Memory B cell (primary cell): ENCODE measurements around the gene RRAGC.
"Not testable (repeated sequence)": the region's sequence is repeated elsewhere in the genome, so short reads cannot be mapped to it uniquely, and the experiment has no call there.

ENCODE experiments used
- ATAC-seq: fragments of 150-1000 bp; cut with Tn5 transposase; 2 replicates; pipeline ENCODE4 v1.10.0; 2021; ENCODE audit warnings: low read depth, mild to moderate bottlenecking, moderate library complexity
- DNase-seq, 2 donors: peaks; one replicate each; pipeline ENCODE4 v3.0.0; 2022; ENCODE audit warnings: low spot score in 2 of 2
- H3K27ac Mint-ChIP-seq: one replicate; pipeline ENCODE4 v1.8.0; 2022; ENCODE audit warnings: mild to moderate bottlenecking, moderate library complexity, mixed read lengths
- H3K27me3 Mint-ChIP-seq: one replicate; pipeline ENCODE4 v1.8.0; 2022; ENCODE audit warnings: mixed read lengths
- H3K36me3 Mint-ChIP-seq: one replicate; pipeline ENCODE4 v1.8.0; 2022; ENCODE audit warnings: mild to moderate bottlenecking, mixed read lengths
- H3K4me1 Mint-ChIP-seq: one replicate; pipeline ENCODE4 v1.8.0; 2022; ENCODE audit warnings: mixed read lengths
- H3K4me3 Mint-ChIP-seq: one replicate; pipeline ENCODE4 v1.8.0; 2022; ENCODE audit warnings: mild to moderate bottlenecking, moderate library complexity, mixed read lengths
- H3K9me3 Mint-ChIP-seq: one replicate; pipeline ENCODE4 v1.8.0; 2022; ENCODE audit warnings: mixed read lengths

The RRAGC gene

DNA sequence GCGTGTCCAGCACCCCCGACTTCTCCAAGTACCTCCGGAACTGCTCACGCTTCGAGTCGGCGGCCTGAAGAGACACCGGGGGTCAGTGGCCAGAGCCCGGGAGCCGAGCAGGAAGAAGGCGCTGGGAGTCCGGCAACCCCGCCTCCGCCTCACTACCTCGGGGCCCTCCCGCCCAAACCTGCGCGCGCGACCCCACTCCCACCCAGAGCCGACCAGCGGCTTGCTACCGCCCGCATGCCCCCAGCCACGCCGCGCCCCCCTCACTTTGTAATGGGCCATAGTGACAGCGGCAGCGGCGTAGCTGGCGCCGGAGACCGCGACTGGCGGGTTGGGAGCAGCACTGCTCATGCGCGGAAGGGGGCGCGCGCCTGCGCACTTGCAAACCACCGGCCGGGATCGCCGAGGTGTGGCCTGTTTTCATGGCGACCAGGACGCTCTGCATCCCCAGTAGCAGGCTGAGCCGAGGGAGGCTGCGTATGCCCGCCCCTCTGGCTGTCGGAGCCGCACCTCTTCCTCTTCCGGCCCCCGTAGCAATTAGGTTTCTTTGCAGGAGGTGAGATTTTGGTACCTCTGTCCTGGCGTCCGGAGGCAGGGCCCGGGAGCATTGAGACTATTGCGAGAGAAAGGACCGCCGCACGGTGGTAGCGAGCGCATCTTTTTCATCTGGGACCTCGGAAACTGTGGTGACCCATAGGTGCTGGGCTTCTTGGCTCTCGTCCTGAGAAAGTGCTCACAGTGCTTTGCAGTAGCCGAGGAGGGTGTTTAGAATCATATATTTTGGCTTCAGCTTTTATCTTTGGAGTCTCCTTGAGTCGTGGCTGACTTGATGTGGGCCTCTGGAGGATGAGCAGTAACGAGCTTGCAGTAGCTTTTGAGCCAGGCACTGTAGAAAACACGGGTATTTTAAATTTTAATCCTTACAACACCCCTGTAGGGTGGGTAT lies 13.7 kb upstream of the RRAGC start, which contains the start of gene MYCBP:
Gene MYCBP, minus strand, starts transcription at position 322 of the 943 bp plus-strand sequence. Its CDS starts 43 bp downstream, at position 279.
- DNase-seq (peak; percentile 91 to 97), ATAC-seq (peak; percentile 99)
- Mint-ChIP-seq H3K4me1 (peaks cover 8% of the 10 kb centered on the region), H3K27me3 (no peaks in the 10 kb centered on the region), H3K36me3 (no peaks in the 10 kb centered on the region), H3K9me3 (no peaks in the 10 kb centered on the region), H3K4me3 (peak within 1 kb of the TSS; percentile 87), H3K27ac (peak within 1 kb of the TSS; percentile 82)

DNA sequence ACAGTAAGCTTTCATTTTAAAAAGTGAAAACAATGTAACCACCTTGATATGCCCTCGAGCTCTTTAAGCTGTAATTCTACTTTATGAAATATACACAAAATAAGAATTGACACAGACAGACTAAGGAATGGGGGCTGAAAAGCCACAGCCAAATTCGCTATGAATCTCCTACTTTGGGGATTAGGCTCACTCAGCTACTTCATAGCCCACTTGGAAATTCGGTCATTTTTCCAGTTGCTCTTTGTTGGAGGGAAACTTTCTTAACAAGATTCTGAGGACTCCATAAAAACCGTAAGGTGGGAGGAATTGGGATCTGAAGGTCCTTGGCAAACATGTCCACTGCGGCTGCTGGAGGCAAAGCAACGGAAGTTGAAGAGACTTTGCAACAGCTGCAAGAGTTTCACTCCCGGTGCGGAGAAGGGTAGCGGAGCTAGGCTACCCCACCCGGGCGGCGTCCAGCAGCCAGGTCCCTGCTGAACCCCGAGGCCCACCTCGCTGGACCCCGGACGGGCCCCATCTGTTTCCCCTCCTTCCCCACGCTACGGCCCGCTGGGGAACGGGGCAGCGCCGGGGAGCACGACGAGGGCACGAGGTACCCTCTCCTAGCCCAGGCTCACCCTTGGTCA lies 12.9 kb upstream of the RRAGC start:
- H3K9me3 Mint-ChIP-seq: no peaks in the 10 kb centered on the region
- peak; percentile 3 for ATAC-seq
- DNase-seq: peak in 1 of 2 donors; percentile 9
- H3K4me3 Mint-ChIP-seq: peak overlapping the region; percentile 87
- H3K36me3 Mint-ChIP-seq: peaks cover 4% of the 10 kb centered on the region
- no peaks in the 10 kb centered on the region for H3K27me3 Mint-ChIP-seq
- peaks cover 15% of the 10 kb centered on the region for H3K4me1 Mint-ChIP-seq
- H3K27ac Mint-ChIP-seq: peak overlapping the region; percentile 82

DNA sequence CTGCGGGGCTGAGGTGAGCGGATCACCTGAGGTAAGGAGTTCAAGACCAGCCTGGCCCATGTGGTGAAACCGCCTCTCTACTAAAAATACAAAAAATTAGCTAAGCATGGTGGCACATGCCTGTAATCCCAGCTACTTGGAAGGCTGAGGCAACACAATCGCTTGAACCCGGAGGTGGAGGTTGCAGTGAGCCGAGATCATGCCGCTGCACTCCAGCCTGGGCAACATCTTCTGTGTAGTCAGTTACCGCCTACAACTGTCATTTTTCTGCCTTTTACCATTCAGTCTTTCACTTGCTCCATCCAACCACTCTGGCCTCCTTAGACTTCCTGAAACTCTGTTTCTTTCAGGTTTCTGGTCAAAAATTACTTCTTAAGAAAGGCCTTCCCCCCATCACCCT lies 11.4 kb upstream of the RRAGC start:
- no peak for DNase-seq
- Mint-ChIP-seq H3K27ac (no peak overlapping the region), H3K4me3 (no peak overlapping the region), H3K27me3 (no peaks in the 10 kb centered on the region), H3K4me1 (peaks cover 15% of the 10 kb centered on the region), H3K9me3 (no peaks in the 10 kb centered on the region), H3K36me3 (peaks cover 4% of the 10 kb centered on the region)
- ATAC-seq: no peak

DNA sequence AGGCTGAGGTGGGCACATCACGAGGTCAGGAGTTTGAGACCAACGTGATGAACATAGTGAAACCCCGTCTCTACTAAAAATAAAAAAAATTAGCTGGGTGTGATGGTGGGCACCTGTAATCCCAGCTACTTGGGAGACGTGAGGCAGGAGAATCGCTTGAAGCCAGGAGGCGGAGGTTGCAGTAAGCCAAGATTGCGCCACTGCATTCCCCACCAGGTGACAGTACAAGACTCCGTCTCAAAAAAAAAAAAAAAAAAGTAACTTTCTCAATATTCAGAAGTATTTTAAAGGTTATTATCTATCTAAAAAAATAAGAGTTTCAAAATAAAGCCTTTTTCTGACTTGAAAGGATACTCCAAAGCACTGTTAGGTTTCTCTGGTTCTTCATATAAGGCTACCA lies 7.6 kb upstream of the RRAGC start:
- DNase-seq (no peak), ATAC-seq (no peak)
- Mint-ChIP-seq H3K27me3 (no peaks in the 10 kb centered on the region), H3K27ac (no peak overlapping the region), H3K4me1 (peaks cover 20% of the 10 kb centered on the region), H3K36me3 (peaks cover 4% of the 10 kb centered on the region), H3K4me3 (no peak overlapping the region), H3K9me3 (no peaks in the 10 kb centered on the region)

- Mint-ChIP-seq H3K4me1 (peaks cover 17% of the 10 kb centered on the region), H3K27me3 (no peaks in the 10 kb centered on the region), H3K9me3 (no peaks in the 10 kb centered on the region), H3K4me3 (no peak overlapping the region), H3K27ac (no peak overlapping the region), H3K36me3 (peaks cover 4% of the 10 kb centered on the region)
- DNase-seq: no peak
- ATAC-seq: no peak
Measured at GRCh38 chr1:38865112-38865715, 5.6 kb upstream of the RRAGC start.

- Mint-ChIP-seq H3K4me1 (peaks cover 17% of the 10 kb centered on the region), H3K27ac (peak overlapping the region; percentile 91), H3K9me3 (no peaks in the 10 kb centered on the region), H3K36me3 (peaks cover 9% of the 10 kb centered on the region), H3K4me3 (peak overlapping the region; percentile 92), H3K27me3 (no peaks in the 10 kb centered on the region)
- DNase-seq: no peak
- ATAC-seq: no peak
Measured at GRCh38 chr1:38860454-38860795, 853 bp upstream of the RRAGC start.

DNA sequence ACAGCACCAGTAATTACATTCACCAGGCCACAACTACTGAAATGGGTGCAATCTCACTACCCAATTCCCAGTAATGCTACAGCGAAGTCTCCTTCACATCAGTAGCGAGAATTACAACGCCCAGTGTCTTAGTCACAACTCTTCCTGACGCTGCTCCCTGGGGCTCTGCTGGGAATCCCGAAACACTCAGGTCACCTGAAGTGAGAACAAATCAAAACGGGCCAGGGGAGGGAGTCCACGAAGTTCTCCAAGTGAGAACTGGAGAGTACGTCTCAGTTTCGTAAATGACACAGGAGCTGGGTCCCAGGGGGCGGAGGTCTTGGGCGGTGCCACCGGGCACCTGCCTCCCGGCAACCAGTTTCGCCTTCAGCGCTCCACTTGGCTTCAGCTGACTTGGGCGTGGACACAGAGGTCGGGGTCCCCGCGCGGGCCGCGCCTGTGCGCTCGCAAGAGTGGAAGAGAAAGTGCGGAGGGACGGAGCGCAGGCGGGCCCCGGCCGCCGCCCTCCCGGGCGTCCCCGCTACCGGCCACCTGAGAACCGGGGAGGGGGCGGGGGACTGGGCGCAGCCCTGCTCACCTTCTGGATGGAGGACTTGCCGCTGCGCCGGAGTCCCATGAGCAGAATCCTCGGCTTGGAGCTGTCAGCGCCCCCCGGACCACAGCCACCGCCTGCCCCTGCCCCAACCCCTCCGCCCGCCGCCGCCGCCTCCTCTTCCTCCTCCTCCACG lies 575 bp downstream of the RRAGC start:
- ATAC-seq: peak; percentile 51
- Mint-ChIP-seq H3K4me1 (peaks cover 21% of the 10 kb centered on the region), H3K27ac (peak overlapping the region; percentile 91), H3K9me3 (no peaks in the 10 kb centered on the region), H3K4me3 (peak overlapping the region; percentile 92), H3K36me3 (peaks cover 17% of the 10 kb centered on the region), H3K27me3 (no peaks in the 10 kb centered on the region)
- DNase-seq: peak; percentile 62 to 71

- no peak for ATAC-seq
- peaks cover 34% of the 10 kb centered on the region for H3K36me3 Mint-ChIP-seq
- DNase-seq: no peak
- no peaks in the 10 kb centered on the region for H3K27me3 Mint-ChIP-seq
- H3K4me1 Mint-ChIP-seq: peaks cover 15% of the 10 kb centered on the region
- H3K27ac Mint-ChIP-seq: peak overlapping the region; percentile 63
- no peak overlapping the region for H3K4me3 Mint-ChIP-seq
- H3K9me3 Mint-ChIP-seq: no peaks in the 10 kb centered on the region
Measured at GRCh38 chr1:38852780-38853179, 6.8 kb downstream of the RRAGC start.

DNA sequence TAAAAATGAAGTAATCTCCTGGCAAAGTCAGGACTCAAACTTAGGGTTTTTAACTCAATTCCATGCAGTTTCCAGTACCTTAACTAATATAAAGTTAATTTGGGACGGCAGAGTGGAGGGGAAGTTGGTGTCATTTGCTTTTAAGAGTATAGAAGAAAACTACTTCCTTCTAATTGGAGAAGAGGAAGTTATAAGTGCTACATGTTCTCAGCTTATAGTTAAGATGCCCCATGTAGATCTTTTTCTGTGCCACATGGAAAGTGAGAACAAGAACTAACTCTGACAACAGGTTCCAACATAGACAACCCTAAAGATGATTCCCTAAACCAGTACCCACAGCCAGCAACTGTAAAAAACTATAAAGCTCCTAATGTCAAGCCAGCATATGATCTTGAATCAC lies 11.5 kb downstream of the RRAGC start:
- peak; percentile 96 for ATAC-seq
- H3K36me3 Mint-ChIP-seq: peaks cover 40% of the 10 kb centered on the region

DNA sequence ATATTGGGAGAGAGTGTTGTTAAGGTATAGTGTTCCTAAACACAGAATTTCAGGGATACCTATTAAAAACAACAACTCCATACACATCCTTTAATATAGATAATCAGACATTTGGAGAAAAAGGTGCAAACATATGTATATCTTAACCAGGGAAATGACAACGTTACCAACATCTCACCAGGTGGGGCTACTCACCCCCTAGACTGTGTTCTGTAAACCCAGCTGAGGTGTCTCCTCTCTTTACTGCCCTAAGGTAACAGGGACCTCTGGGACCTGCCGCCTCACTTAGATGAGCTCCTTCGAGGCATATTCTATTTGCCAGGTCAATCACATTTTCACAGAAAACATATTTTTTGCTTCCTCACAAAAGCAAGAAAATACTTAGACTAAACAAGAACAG lies 13.4 kb downstream of the RRAGC start:
- H3K27me3 Mint-ChIP-seq: no peaks in the 10 kb centered on the region
- peaks cover 32% of the 10 kb centered on the region for H3K36me3 Mint-ChIP-seq
- ATAC-seq: no peak
- no peak for DNase-seq
- H3K9me3 Mint-ChIP-seq: no peaks in the 10 kb centered on the region
- H3K4me1 Mint-ChIP-seq: peaks cover 12% of the 10 kb centered on the region
- H3K27ac Mint-ChIP-seq: no peak overlapping the region
- no peak overlapping the region for H3K4me3 Mint-ChIP-seq

More for the DNA sequence above, 11.5 kb downstream of the RRAGC start:
- Mint-ChIP-seq H3K4me1 (peaks cover 15% of the 10 kb centered on the region), H3K9me3 (no peaks in the 10 kb centered on the region), H3K4me3 (peak overlapping the region; percentile 1), H3K27ac (peak overlapping the region; percentile 26), H3K27me3 (no peaks in the 10 kb centered on the region)
- DNase-seq: peak in 1 of 2 donors; percentile 7

- H3K36me3 Mint-ChIP-seq: peaks cover 32% of the 10 kb centered on the region
- H3K27me3 Mint-ChIP-seq: not testable (repeated sequence)
Measured at GRCh38 chr1:38845088-38845487, 14.5 kb downstream of the RRAGC start.

GRCh38 chr1:38840281-38840680 lies 19.3 kb downstream of the RRAGC start:
- Mint-ChIP-seq H3K4me3 (no peak overlapping the region), H3K27ac (peak overlapping the region; percentile 36), H3K27me3 (no peaks in the 10 kb centered on the region), H3K36me3 (peaks cover 34% of the 10 kb centered on the region), H3K9me3 (no peaks in the 10 kb centered on the region), H3K4me1 (peaks cover 10% of the 10 kb centered on the region)
- no peak for DNase-seq
- ATAC-seq: no peak

More at GRCh38 chr1:38845088-38845487, 14.5 kb downstream of the RRAGC start:
- not testable (repeated sequence) for DNase-seq, ATAC-seq, H3K9me3 Mint-ChIP-seq, H3K4me3 Mint-ChIP-seq, H3K27ac Mint-ChIP-seq
- H3K4me1 Mint-ChIP-seq: peaks cover 16% of the 10 kb centered on the region

GRCh38 chr1:38839363-38839762 lies 20.2 kb downstream of the RRAGC start:
- ATAC-seq (no peak), DNase-seq (no peak)
- Mint-ChIP-seq H3K36me3 (peaks cover 27% of the 10 kb centered on the region), H3K4me1 (peaks cover 13% of the 10 kb centered on the region), H3K4me3 (no peak overlapping the region), H3K27ac (no peak overlapping the region), H3K27me3 (no peaks in the 10 kb centered on the region), H3K9me3 (no peaks in the 10 kb centered on the region)
